SK-N-SH (cell line): Measurements from ENCODE around the gene ZNF516. TPM values are rescaled to one million over a fixed set of nuclear protein-coding genes. Genes with fewer than 3 reads are reported as not detected.

ENCODE experiments used
- CTCF ChIA-PET: fragments of 300-600, 350-600 bp; formaldehyde crosslinking; extraction: SDS; loops from one replicate; lab custom pipeline; 2021; lab: Yijun Ruan, JAX
- POLR2A ChIA-PET: fragments of 350-600 bp; sonication (Branson Sonifier 250); formaldehyde crosslinking; extraction: SDS; loops from one replicate; lab custom pipeline; 2020; ENCODE audit warnings: antibody characterized with exemption, inconsistent platforms; lab: Yijun Ruan, JAX
- DNase-seq: peaks from one replicate; pipeline ENCODE4 v3.0.0; 2012
- H2AFZ ChIP-seq: fragments of 200-600 bp; sonication (generic); 2 replicates; pipeline ENCODE4 v1.8.1; 2016; ENCODE audit warnings: antibody characterized with exemption, mild to moderate bottlenecking, low read depth
- H3F3A ChIP-seq: fragments of 200-600 bp; sonication (generic); replicated peaks from 2 replicates; pipeline ENCODE3; 2016; ENCODE audit warnings: antibody characterized with exemption, mild to moderate bottlenecking; ENCODE audit not compliant: insufficient read depth
- H3K27ac ChIP-seq, 2 experiments: fragments of 200-500 bp in 1 of 2; fragments of 200-600 bp in 1 of 2; sonication (Bioruptor generic) in 1 of 2; sonication (generic), shearing (Covaris generic) in 1 of 2; 2 replicates each; pipeline versions ENCODE4 v1.5.1 to v1.6.1; 2014 to 2016; ENCODE audit warnings: low read depth in 2 of 2, inconsistent platforms in 1 of 2, low read length in 1 of 2, mild to moderate bottlenecking in 1 of 2, mixed read lengths in 1 of 2
- H3K27me3 ChIP-seq: fragments of 200-600 bp; sonication (generic), shearing (Covaris generic); 2 replicates; pipeline ENCODE4 v1.6.1; 2016; ENCODE audit warnings: mixed run types; ENCODE audit not compliant: insufficient read depth
- H3K36me3 ChIP-seq, 2 experiments: fragments of 200-500 bp in 1 of 2; fragments of 200-600 bp in 1 of 2; sonication (Bioruptor generic) in 1 of 2; sonication (generic) in 1 of 2; replicated peaks in 1 of 2; 2 replicates each; pipeline versions ENCODE3 to v1.5.1; 2014 to 2016; ENCODE audit warnings: low read length in 1 of 2, mild to moderate bottlenecking in 1 of 2; ENCODE audit not compliant: insufficient read depth in 2 of 2, control insufficient read depth in 1 of 2
- H3K4me1 ChIP-seq, 2 experiments: fragments of 200-500 bp in 1 of 2; fragments of 200-600 bp in 1 of 2; sonication (Bioruptor generic) in 1 of 2; sonication (generic), shearing (Covaris generic) in 1 of 2; 2 replicates each; pipeline versions ENCODE4 v1.5.1 to v1.6.1; 2014 to 2016; ENCODE audit warnings: low read depth in 1 of 2, low read length in 1 of 2, mixed run types in 1 of 2; ENCODE audit not compliant: insufficient read depth in 2 of 2, control insufficient read depth in 1 of 2
- H3K4me2 ChIP-seq: fragments of 200-600 bp; sonication (generic), shearing (Covaris generic); 2 replicates; pipeline ENCODE4 v1.6.1; 2017; ENCODE audit warnings: mixed run types
- H3K4me3 ChIP-seq, 2 experiments: fragments of 200-500 bp in 1 of 2; fragments of 200-600 bp in 1 of 2; sonication (Bioruptor generic) in 1 of 2; sonication (generic), shearing (Covaris generic) in 1 of 2; 2 replicates each; pipeline versions ENCODE4 v1.5.1 to v1.8.1; 2014 to 2016; ENCODE audit warnings: low read depth in 2 of 2, inconsistent platforms in 1 of 2, low read length in 1 of 2, mild to moderate bottlenecking in 1 of 2, mixed read lengths in 1 of 2, moderate library complexity in 1 of 2
- H3K79me2 ChIP-seq: fragments of 200-600 bp; sonication (generic); 2 replicates; pipeline ENCODE4 v1.8.1; 2017; ENCODE audit warnings: mild to moderate bottlenecking; ENCODE audit not compliant: insufficient read depth
- H3K9ac ChIP-seq: fragments of 200-600 bp; sonication (generic); 2 replicates; pipeline ENCODE4 v1.6.1; 2017; ENCODE audit warnings: mixed run types
- H3K9me2 ChIP-seq: fragments of 200-600 bp; sonication (generic); 2 replicates; pipeline ENCODE4 v1.6.1; 2017; ENCODE audit warnings: mixed run types
- H3K9me3 ChIP-seq: fragments of 200-600 bp; sonication (generic); 2 replicates; pipeline ENCODE4 v1.6.1; 2017; ENCODE audit warnings: mixed run types, mild to moderate bottlenecking, moderate library complexity
- H4K20me1 ChIP-seq: fragments of 200-600 bp; sonication (generic); 2 replicates; pipeline ENCODE4 v1.6.1; 2017; ENCODE audit warnings: mild to moderate bottlenecking, mixed run types; ENCODE audit not compliant: insufficient read depth
- CHD2 ChIP-seq: fragments of 150-350 bp; IDR thresholded peaks from 2 replicates; pipeline ENCODE4 v1.6.1; 2018; ENCODE audit warnings: low read length; ENCODE audit not compliant: partially characterized antibody
- CTCF ChIP-seq: fragments of 200-600 bp; sonication (generic); IDR thresholded peaks from 2 replicates; pipeline ENCODE4 v1.6.1; 2017; ENCODE audit warnings: antibody characterized with exemption, mild to moderate bottlenecking, moderate library complexity
- ELF1 ChIP-seq: IDR thresholded peaks from 2 replicates; pipeline ENCODE4 v1.4.0; 2012
- EP300 ChIP-seq, 2 experiments: IDR thresholded peaks; 2 replicates each; pipeline versions ENCODE4 v1.4.0 to v1.6.1; 2012; ENCODE audit warnings: borderline replicate concordance in 1 of 2, low read depth in 1 of 2, low read length in 1 of 2
- EZH2phosphoT487 ChIP-seq: fragments of 200-600 bp; sonication (generic); IDR thresholded peaks from 2 replicates; pipeline ENCODE4 v1.6.1; 2017; ENCODE audit warnings: low read depth, mixed run types, mild to moderate bottlenecking, antibody characterized with exemption, moderate library complexity, borderline replicate concordance
- FOSL2 ChIP-seq: IDR thresholded peaks from 2 replicates; pipeline ENCODE4 v1.4.0; 2012; ENCODE audit warnings: low read depth, mild to moderate bottlenecking, moderate library complexity, borderline replicate concordance
- FOXJ3 ChIP-seq: sonication (generic); formaldehyde crosslinking; IDR thresholded peaks from 2 replicates; pipeline ENCODE4 v1.5.1; 2020; ENCODE audit warnings: mild to moderate bottlenecking, missing genetic modification reagents
- FOXM1 ChIP-seq: IDR thresholded peaks from 2 replicates; pipeline ENCODE4 v1.4.0; 2012; ENCODE audit warnings: low read depth, mild to moderate bottlenecking
- GABPA ChIP-seq: IDR thresholded peaks from 2 replicates; pipeline ENCODE4 v1.4.0; 2012; ENCODE audit warnings: low read depth, mild to moderate bottlenecking
- GATA2 ChIP-seq: sonication (generic); formaldehyde crosslinking; IDR thresholded peaks from 2 replicates; pipeline ENCODE4 v1.5.0; 2020; ENCODE audit warnings: mild to moderate bottlenecking, missing genetic modification reagents
- JUND ChIP-seq: IDR thresholded peaks from 2 replicates; pipeline ENCODE4 v1.4.0; 2012
- MAX ChIP-seq: IDR thresholded peaks from 2 replicates; pipeline ENCODE4 v1.4.0; 2012; ENCODE audit warnings: low read depth
- MEF2A ChIP-seq: IDR thresholded peaks from 2 replicates; pipeline ENCODE4 v1.4.0; 2012; ENCODE audit warnings: low read depth, borderline replicate concordance
- MXI1 ChIP-seq: IDR thresholded peaks from 2 replicates; pipeline ENCODE4 v1.6.1; 2012; ENCODE audit warnings: mild to moderate bottlenecking, low read depth, low read length, improper control_type of control experiment
- PBX3 ChIP-seq: IDR thresholded peaks from 2 replicates; pipeline ENCODE4; 2012
- RAD21 ChIP-seq: IDR thresholded peaks from 2 replicates; pipeline ENCODE4 v1.6.1; 2012; ENCODE audit warnings: mild to moderate bottlenecking, low read length
- RXRA ChIP-seq: IDR thresholded peaks from 2 replicates; pipeline ENCODE4 v1.4.0; 2012; ENCODE audit warnings: low read depth, mild to moderate bottlenecking, borderline replicate concordance
- SMC3 ChIP-seq: IDR thresholded peaks from 2 replicates; pipeline ENCODE4 v1.6.1; 2012; ENCODE audit warnings: low read depth, low read length, improper control_type of control experiment
- TEAD4 ChIP-seq: IDR thresholded peaks from 2 replicates; pipeline ENCODE4 v1.4.0; 2012; ENCODE audit warnings: mild to moderate bottlenecking, borderline replicate concordance; ENCODE audit not compliant: insufficient read depth
- WGBS: methylation state at CpG from one replicate; pipeline ENCODE4 v1.1.6; 2017; ENCODE audit warnings: low lambda C conversion rate; 5-methylcytosine and 5-hydroxymethylcytosine counted together
- polyA plus RNA-seq, 3 experiments: library from polyadenylated mRNA; depleted of rRNA; stranded (reverse); fragments of >200 nt; gene quantifications; 2 replicates each; pipeline ENCODE4 v1.2.3, GENCODE V29; 2012

ZNF516 gene
- polyA plus RNA-seq, 1 of the 3 experiments (the other 2 are of a cell fraction): 4.4 TPM

- 88% methylated on average over 4 of the region's 4 CpGs for WGBS
- Histone ChIP-seq H3K9me2 (no peaks in the 10 kb centered on the region), H3K9ac (no peak overlapping the region), H3K4me2 (no peak overlapping the region), H3K36me3 (no peaks in the 10 kb centered on the region), H4K20me1 (no peaks in the 10 kb centered on the region), H3K4me3 (no peak overlapping the region), H3K4me1 (peaks cover 23 to 24% of the 10 kb centered on the region in 2 experiments; a peak in 3 of 4 replicates), H3K27me3 (no peaks in the 10 kb centered on the region), H2AFZ (no peak overlapping the region), H3K9me3 (no peaks in the 10 kb centered on the region), H3K79me2 (peaks cover 23% of the 10 kb centered on the region; the same call in 1 of the 2 replicates), H3K27ac (no peak overlapping the region)
- POLR2A ChIA-PET: no interaction called here
- CTCF ChIA-PET: interaction anchor here (1.1 to 1.4 kb wide), 2 partner anchors 29 to 58 kb away, joined by 3 to 5 read pairs; no protein-coding TSS in a partner anchor
- DNase-seq: no peak
- no peak for TF ChIP-seq MEF2A
- no peak for TF ChIP-seq GATA2
- no peak for TF ChIP-seq CTCF
- no peak for TF ChIP-seq CHD2
- TF ChIP-seq FOXM1: no peak
- TF ChIP-seq JUND: no peak
- no peak for TF ChIP-seq RXRA
- no peak for TF ChIP-seq ELF1
- TF ChIP-seq TEAD4: no peak
- no peak for TF ChIP-seq FOSL2
- no peak for TF ChIP-seq GABPA
- no peak for TF ChIP-seq RAD21
- no peak for TF ChIP-seq PBX3
- TF ChIP-seq EP300 (IDR thresholded peaks at IDR 0.05; ENCODE audit: borderline replicate concordance in 1 of 2, low read depth in 1 of 2, low read length in 1 of 2): no peak
- no peak for TF ChIP-seq FOXJ3 (CRISPR knock-in tag)
- no peak for TF ChIP-seq SMC3
- no peak for TF ChIP-seq EZH2phosphoT487
- TF ChIP-seq MAX: no peak
- TF ChIP-seq MXI1: no peak
- TF ChIP-seq, all 33 proteins: peak for 0
- peaks cover 9% of the 10 kb centered on the region for H3F3A ChIP-seq
Measured at GRCh38 chr18:76456823-76457222, 38.2 kb downstream of the ZNF516 start.
